H1 (cell line): ENCODE data around the gene UQCRFS1.

Source experiments
- POLR2AphosphoS5 ChIP-seq: IDR thresholded peaks from 2 replicates; pipeline ENCODE4 v1.6.1; 2011; ENCODE audit warnings: low read depth, low read length
- YY1 ChIP-seq: IDR thresholded peaks from 2 replicates; pipeline ENCODE4 v1.6.1; 2011; ENCODE audit warnings: low read depth, mild to moderate bottlenecking, low read length
- TF ChIP-seq, protein P1 (sequence below), 3 experiments: IDR thresholded peaks; 1 replicate in 2 of 3; 2 replicates in 1 of 3; pipeline versions ENCODE4 v1.5.1 to v1.6.1; 2011; ENCODE audit warnings: low read length in 3 of 3, mild to moderate bottlenecking in 3 of 3, inconsistent platforms in 2 of 3, low read depth in 1 of 3, moderate library complexity in 1 of 3; ENCODE audit not compliant: insufficient read depth in 1 of 3; ENCODE audit errors: control extremely low read depth in 1 of 3
- TF ChIP-seq, protein P2 (sequence below): IDR thresholded peaks from 2 replicates; pipeline ENCODE4 v1.6.1; 2011; ENCODE audit warnings: low read length, improper control_type of control experiment

GRCh38 chr19:29217616-29218015 is 4.7 kb upstream of the UQCRFS1 start:
- TF ChIP-seq, protein P1, sequence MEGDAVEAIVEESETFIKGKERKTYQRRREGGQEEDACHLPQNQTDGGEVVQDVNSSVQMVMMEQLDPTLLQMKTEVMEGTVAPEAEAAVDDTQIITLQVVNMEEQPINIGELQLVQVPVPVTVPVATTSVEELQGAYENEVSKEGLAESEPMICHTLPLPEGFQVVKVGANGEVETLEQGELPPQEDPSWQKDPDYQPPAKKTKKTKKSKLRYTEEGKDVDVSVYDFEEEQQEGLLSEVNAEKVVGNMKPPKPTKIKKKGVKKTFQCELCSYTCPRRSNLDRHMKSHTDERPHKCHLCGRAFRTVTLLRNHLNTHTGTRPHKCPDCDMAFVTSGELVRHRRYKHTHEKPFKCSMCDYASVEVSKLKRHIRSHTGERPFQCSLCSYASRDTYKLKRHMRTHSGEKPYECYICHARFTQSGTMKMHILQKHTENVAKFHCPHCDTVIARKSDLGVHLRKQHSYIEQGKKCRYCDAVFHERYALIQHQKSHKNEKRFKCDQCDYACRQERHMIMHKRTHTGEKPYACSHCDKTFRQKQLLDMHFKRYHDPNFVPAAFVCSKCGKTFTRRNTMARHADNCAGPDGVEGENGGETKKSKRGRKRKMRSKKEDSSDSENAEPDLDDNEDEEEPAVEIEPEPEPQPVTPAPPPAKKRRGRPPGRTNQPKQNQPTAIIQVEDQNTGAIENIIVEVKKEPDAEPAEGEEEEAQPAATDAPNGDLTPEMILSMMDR (IDR thresholded peaks at IDR 0.05; ENCODE audit: control extremely low read depth in 1 of 3, insufficient read depth in 1 of 3, low read depth in 1 of 3, low read length in 3 of 3) = no peak
- TF ChIP-seq, protein P2, sequence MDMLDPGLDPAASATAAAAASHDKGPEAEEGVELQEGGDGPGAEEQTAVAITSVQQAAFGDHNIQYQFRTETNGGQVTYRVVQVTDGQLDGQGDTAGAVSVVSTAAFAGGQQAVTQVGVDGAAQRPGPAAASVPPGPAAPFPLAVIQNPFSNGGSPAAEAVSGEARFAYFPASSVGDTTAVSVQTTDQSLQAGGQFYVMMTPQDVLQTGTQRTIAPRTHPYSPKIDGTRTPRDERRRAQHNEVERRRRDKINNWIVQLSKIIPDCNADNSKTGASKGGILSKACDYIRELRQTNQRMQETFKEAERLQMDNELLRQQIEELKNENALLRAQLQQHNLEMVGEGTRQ = no peak
- no peak for TF ChIP-seq YY1
- no peak for TF ChIP-seq POLR2AphosphoS5
